Fibroblast of lung (primary cell): Measurements from ENCODE around the gene KAT5.

Source experiments
- EZH2 ChIP-seq: IDR thresholded peaks from 2 replicates; pipeline ENCODE4 v1.5.1; 2012; ENCODE audit warnings: low read length, control low read depth, mild to moderate bottlenecking; ENCODE audit errors: missing control alignments
- TF ChIP-seq, protein P1 (sequence below), 2 donors: IDR thresholded peaks in 1 of 2; conservative IDR thresholded peaks in 1 of 2; 1 replicate in 1 of 2; 2 replicates in 1 of 2; pipeline ENCODE4 v1.5.1; 2011 to 2012; ENCODE audit warnings: low read length in 2 of 2, control low read depth in 1 of 2, inconsistent platforms in 1 of 2, low read depth in 1 of 2, mild to moderate bottlenecking in 1 of 2

DNA sequence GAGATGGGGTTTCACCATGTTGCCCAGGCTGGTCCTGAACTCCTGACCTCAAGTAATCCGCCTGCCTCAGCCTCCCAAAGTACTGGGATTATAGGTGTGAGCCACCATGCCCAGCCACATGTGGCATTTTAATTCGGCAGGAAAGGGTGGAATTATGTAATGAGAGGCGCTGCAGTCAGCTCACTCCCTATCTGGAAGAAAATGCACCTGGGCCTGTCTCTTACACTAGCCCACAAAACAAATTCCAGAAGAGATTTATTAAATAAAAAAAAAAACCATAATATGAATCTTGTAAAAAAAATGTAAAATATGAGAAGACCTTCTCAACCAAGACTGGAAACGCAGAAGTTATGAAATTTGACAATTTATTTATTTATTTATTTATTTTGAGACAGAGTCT is 8.2 kb upstream of the KAT5 start:
- TF ChIP-seq, protein P1, sequence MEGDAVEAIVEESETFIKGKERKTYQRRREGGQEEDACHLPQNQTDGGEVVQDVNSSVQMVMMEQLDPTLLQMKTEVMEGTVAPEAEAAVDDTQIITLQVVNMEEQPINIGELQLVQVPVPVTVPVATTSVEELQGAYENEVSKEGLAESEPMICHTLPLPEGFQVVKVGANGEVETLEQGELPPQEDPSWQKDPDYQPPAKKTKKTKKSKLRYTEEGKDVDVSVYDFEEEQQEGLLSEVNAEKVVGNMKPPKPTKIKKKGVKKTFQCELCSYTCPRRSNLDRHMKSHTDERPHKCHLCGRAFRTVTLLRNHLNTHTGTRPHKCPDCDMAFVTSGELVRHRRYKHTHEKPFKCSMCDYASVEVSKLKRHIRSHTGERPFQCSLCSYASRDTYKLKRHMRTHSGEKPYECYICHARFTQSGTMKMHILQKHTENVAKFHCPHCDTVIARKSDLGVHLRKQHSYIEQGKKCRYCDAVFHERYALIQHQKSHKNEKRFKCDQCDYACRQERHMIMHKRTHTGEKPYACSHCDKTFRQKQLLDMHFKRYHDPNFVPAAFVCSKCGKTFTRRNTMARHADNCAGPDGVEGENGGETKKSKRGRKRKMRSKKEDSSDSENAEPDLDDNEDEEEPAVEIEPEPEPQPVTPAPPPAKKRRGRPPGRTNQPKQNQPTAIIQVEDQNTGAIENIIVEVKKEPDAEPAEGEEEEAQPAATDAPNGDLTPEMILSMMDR (conservative IDR thresholded peaks at IDR 0.05 in 1 of 2, IDR thresholded peaks at IDR 0.05 in 1 of 2; ENCODE audit: low read depth in 1 of 2, low read length in 2 of 2) = no peak
- TF ChIP-seq EZH2 = no peak
